SU-DHL-6 (cell line): ENCODE data around the gene DNMT1.

ENCODE experiments used
- EZH2phosphoT487 ChIP-seq: fragments of 200-600 bp; sonication (generic), shearing (Covaris generic); conservative IDR thresholded peaks from 2 replicates; pipeline ENCODE4 v1.6.1; 2018; ENCODE audit warnings: mild to moderate bottlenecking, antibody characterized with exemption, low read length, moderate library complexity, mixed read lengths
- TF ChIP-seq, protein P1 (sequence below): fragments of 200-600 bp; sonication (generic); IDR thresholded peaks from one replicate; pipeline ENCODE4 v1.5.1; 2017; ENCODE audit warnings: antibody characterized with exemption, mild to moderate bottlenecking, low read length, moderate library complexity; ENCODE audit not compliant: insufficient read depth, poor library complexity, severe bottlenecking

DNA sequence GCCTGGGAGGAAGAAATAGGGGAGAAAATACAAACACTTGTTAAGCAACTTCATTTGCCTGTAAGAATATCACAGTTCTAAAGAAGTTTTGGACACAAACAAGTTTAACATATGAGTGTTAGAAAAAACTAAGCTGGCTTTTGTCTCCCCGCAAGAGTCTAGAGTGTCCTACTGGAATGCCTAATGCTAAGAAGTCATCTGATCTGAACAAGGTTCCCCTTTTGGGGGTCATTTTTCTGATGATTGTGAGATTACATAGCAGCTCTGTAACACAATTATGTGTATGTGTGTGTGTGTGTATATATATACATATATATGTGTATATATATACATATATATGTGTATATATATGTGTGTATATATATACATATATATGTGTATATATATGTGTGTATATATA lies 12.7 kb downstream of the DNMT1 start:
- TF ChIP-seq, protein P1, sequence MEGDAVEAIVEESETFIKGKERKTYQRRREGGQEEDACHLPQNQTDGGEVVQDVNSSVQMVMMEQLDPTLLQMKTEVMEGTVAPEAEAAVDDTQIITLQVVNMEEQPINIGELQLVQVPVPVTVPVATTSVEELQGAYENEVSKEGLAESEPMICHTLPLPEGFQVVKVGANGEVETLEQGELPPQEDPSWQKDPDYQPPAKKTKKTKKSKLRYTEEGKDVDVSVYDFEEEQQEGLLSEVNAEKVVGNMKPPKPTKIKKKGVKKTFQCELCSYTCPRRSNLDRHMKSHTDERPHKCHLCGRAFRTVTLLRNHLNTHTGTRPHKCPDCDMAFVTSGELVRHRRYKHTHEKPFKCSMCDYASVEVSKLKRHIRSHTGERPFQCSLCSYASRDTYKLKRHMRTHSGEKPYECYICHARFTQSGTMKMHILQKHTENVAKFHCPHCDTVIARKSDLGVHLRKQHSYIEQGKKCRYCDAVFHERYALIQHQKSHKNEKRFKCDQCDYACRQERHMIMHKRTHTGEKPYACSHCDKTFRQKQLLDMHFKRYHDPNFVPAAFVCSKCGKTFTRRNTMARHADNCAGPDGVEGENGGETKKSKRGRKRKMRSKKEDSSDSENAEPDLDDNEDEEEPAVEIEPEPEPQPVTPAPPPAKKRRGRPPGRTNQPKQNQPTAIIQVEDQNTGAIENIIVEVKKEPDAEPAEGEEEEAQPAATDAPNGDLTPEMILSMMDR = no peak
- no peak for TF ChIP-seq EZH2phosphoT487
